WI38 (cell line): ENCODE measurements around the gene RPA3.

ENCODE experiments used
- H3K4me3 ChIP-seq: 2 replicates; pipeline ENCODE4 v1.5.1; 2011; ENCODE audit warnings: low read depth, mild to moderate bottlenecking, control low read depth, low read length
- CTCF ChIP-seq: IDR thresholded peaks from 2 replicates; pipeline ENCODE4 v1.5.1; 2012; ENCODE audit warnings: low read depth, mild to moderate bottlenecking, control low read depth, low read length

RPA3 gene

DNA sequence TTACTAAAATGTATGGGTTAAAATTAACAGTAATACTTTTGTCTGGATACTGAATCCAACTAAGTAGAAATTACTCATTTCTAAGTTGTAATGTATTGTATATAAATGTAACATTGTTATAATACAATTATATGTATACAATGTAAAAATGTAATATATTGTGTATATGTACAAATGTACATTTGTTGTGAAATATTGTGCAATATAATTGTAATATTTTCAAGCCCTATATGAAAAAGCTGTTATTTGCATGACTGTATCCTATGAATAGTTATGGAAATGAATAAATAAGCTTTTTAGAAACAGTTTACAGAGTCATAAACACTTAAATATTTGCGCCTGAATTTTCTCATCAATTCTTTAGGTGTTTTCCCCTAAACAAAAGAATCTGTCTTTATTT lies 98.2 kb downstream of the RPA3 start:
- no peak overlapping the region for H3K4me3 ChIP-seq
- TF ChIP-seq CTCF: no peak

GRCh38 chr7:7618410-7618809 lies 100.0 kb downstream of the RPA3 start:
- no peak for TF ChIP-seq CTCF
- no peak overlapping the region for H3K4me3 ChIP-seq

DNA sequence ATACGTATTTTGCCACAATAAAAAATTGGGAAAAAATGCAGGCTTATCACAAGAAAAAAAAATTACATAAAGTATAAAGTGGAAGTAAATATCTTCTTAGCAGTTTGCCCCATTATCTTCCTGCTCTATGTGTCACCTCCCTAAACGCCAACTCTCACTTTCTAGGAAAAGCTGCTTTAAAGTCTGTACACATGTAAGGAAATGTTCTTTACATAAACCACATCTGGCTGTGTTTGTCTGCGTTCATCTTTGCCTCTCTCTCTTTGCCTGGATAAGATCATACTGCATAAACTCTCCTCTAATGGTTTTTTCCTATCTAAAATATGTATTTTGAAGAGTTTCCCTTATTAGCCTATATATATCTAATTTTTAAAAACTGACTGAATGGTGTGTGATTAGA lies 100.9 kb downstream of the RPA3 start:
- TF ChIP-seq CTCF: no peak

GRCh38 chr7:7614018-7614741 lies 104.2 kb downstream of the RPA3 start:
- H3K4me3 ChIP-seq: no peak overlapping the region
- no peak for TF ChIP-seq CTCF

More for the DNA sequence above, 100.9 kb downstream of the RPA3 start:
- H3K4me3 ChIP-seq: no peak overlapping the region

- no peak overlapping the region for H3K4me3 ChIP-seq
- no peak for TF ChIP-seq CTCF
Observed at GRCh38 chr7:7613210-7613609, 105.2 kb downstream of the RPA3 start.

DNA sequence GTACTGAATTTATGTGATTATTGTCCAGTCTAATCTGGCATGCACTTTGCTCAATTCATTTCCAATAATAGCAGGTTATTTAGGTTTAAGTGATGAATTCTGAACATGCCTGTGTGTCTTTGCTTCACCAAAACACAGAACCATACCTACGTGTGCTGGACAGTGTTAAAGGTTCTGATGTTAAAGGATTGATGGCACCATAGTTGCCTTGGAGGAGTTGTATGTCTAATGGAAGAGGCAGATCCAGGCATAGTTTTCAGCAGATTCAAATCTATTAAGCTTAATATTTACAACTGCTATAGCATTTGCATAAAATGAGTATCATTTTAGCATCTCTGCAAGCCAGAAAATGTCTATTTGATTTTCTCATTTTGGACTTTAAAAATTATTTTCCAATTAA lies 105.9 kb downstream of the RPA3 start:
- TF ChIP-seq CTCF: no peak
- H3K4me3 ChIP-seq: no peak overlapping the region

DNA sequence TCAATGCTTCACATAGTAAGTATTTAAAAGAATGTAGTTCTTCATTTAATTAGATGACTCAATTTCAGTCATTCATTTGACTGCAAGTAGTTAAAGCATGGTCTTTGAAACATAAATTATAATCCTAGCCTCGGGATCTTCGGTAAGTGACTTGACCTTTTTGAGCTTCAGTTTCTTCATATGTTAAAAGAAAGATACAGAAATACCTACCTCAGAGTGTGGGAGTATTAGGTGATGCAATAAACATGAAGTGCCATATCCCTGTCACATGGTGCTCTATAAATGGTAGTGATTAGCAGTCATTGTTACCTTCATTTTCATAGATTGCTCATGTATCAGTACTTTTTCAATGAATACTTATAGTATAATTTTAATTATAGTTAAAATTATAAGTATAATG lies 109.1 kb downstream of the RPA3 start:
- no peak for TF ChIP-seq CTCF
- H3K4me3 ChIP-seq: no peak overlapping the region
